Ascending aorta (tissue), 2 donors: Measurements from ENCODE around the gene PDYN. TPM values are rescaled to one million over a fixed set of nuclear protein-coding genes. Genes with fewer than 3 reads are reported as not detected.

Experiments
- DNase-seq, 2 donors: peaks; one replicate each; pipeline ENCODE4 v3.0.0-alpha.2; 2019; ENCODE audit warnings: low spot score in 2 of 2
- H3K27ac ChIP-seq, 2 donors: fragments of 200-600 bp; sonication (generic); one replicate each; pipeline ENCODE4 v1.5.1; 2016 to 2017; ENCODE audit warnings: mild to moderate bottlenecking in 1 of 2
- H3K27me3 ChIP-seq: fragments of 200-600 bp; sonication (generic); one replicate; pipeline ENCODE4 v1.5.1; 2017
- H3K36me3 ChIP-seq, 2 donors: fragments of 200-600 bp; sonication (generic); one replicate each; pipeline ENCODE4 v1.5.1; 2016
- H3K4me1 ChIP-seq, 2 donors: fragments of 200-600 bp; sonication (generic); one replicate each; pipeline ENCODE4 v1.5.1; 2016 to 2017; ENCODE audit warnings: mild to moderate bottlenecking in 1 of 2
- H3K4me3 ChIP-seq, 2 donors: fragments of 200-600 bp; sonication (generic); one replicate each; pipeline ENCODE4 v1.5.1; 2016 to 2017; ENCODE audit warnings: mild to moderate bottlenecking in 1 of 2
- H3K9me3 ChIP-seq, 2 donors: fragments of 200-600 bp; sonication (generic); one replicate each; pipeline ENCODE4 v1.5.1; 2016
- CTCF ChIP-seq, 3 experiments: fragments of 200-600 bp in 2 of 3; fragments of 450-650 bp in 1 of 3; sonication (generic) in 2 of 3; IDR thresholded peaks; one replicate each; pipeline ENCODE4 v1.5.1; 2016 to 2019; ENCODE audit warnings: antibody characterized with exemption in 3 of 3, mild to moderate bottlenecking in 1 of 3, moderate library complexity in 1 of 3
- intact Hi-C: fragments of 100-400 bp; cut with DNase I; formaldehyde crosslinking; loops from one replicate; pipeline ENCODE4 v1.15.1; 2023
- total RNA-seq: library from RNA; depleted of rRNA; stranded (reverse); fragments of >200 nt; gene quantifications from one replicate; pipeline ENCODE4 v1.1.0, GENCODE V29; 2016

Gene PDYN
- total RNA-seq, 1 donor from 2014 or later = not detected

- intact Hi-C loops = no loop called here
- Histone ChIP-seq H3K27ac (no peak overlapping the region), H3K36me3 (no peaks in the 10 kb centered on the region), H3K9me3 (no peaks in the 10 kb centered on the region), H3K4me3 (no peak overlapping the region), H3K27me3 (no peaks in the 10 kb centered on the region), H3K4me1 (no peaks in the 10 kb centered on the region)
- no peak for DNase-seq
- peak in 1 of 3 experiments; percentile 43 for TF ChIP-seq CTCF (IDR thresholded peaks at IDR 0.05)
Measured at GRCh38 chr20:2006452-2007361, 12.8 kb upstream of the PDYN start.

- Histone ChIP-seq H3K27ac (no peak overlapping the region), H3K27me3 (no peaks in the 10 kb centered on the region), H3K4me3 (no peak overlapping the region), H3K9me3 (no peaks in the 10 kb centered on the region), H3K4me1 (no peaks in the 10 kb centered on the region), H3K36me3 (no peaks in the 10 kb centered on the region)
- intact Hi-C loops = no loop called here
- no peak for TF ChIP-seq CTCF (IDR thresholded peaks at IDR 0.05)
- no peak for DNase-seq
Measured at GRCh38 chr20:2005831-2006426, 12.1 kb upstream of the PDYN start.

- intact Hi-C loops = no loop called here
- TF ChIP-seq CTCF (IDR thresholded peaks at IDR 0.05) = no peak
- Histone ChIP-seq H3K27me3 (no peaks in the 10 kb centered on the region), H3K9me3 (no peaks in the 10 kb centered on the region), H3K4me3 (no peak overlapping the region), H3K27ac (no peak overlapping the region), H3K36me3 (no peaks in the 10 kb centered on the region), H3K4me1 (no peaks in the 10 kb centered on the region)
- no peak for DNase-seq
Measured at GRCh38 chr20:2005359-2005758, 11.5 kb upstream of the PDYN start.

- no peak for DNase-seq
- Histone ChIP-seq H3K27me3 (no peaks in the 10 kb centered on the region), H3K4me1 (no peaks in the 10 kb centered on the region), H3K36me3 (no peaks in the 10 kb centered on the region), H3K4me3 (no peak overlapping the region), H3K9me3 (no peaks in the 10 kb centered on the region), H3K27ac (no peak overlapping the region)
- intact Hi-C loops = no loop called here
- TF ChIP-seq CTCF (IDR thresholded peaks at IDR 0.05) = no peak
Measured at GRCh38 chr20:2004171-2004570, 10.3 kb upstream of the PDYN start.

- H3K36me3 ChIP-seq = no peaks in the 10 kb centered on the region
- no peak for TF ChIP-seq CTCF (IDR thresholded peaks at IDR 0.05)
- intact Hi-C loops = no loop called here
- H3K4me1 ChIP-seq = no peaks in the 10 kb centered on the region
- H3K27me3 ChIP-seq = no peaks in the 10 kb centered on the region
- DNase-seq = no peak
- H3K4me3 ChIP-seq = no peak overlapping the region
- no peak overlapping the region for H3K27ac ChIP-seq
- no peaks in the 10 kb centered on the region for H3K9me3 ChIP-seq
Measured at GRCh38 chr20:2002365-2002764, 8.5 kb upstream of the PDYN start.
